Measurements from ENCODE around the gene ARHGAP40.
"Not testable (repeated sequence)": the region's sequence is repeated elsewhere in the genome, so short reads cannot be mapped to it uniquely, and the experiment has no call there.

ARHGAP40 gene

GRCh38 chr20:38585404-38586180 is 16.0 kb upstream of the ARHGAP40 start:
- DNase-seq: no peak
- in situ Hi-C loops (cut with HindIII; ENCODE audit: low pct_ligation_motif_present, low pct_unique_long_range_greater_than_20kb, low sequenced_read_pairs): no loop called here

- in situ Hi-C loops (cut with HindIII; ENCODE audit: low pct_ligation_motif_present, low pct_unique_long_range_greater_than_20kb, low sequenced_read_pairs): no loop called here
- DNase-seq: no peak
Measured at GRCh38 chr20:38586181-38586525, 15.5 kb upstream of the ARHGAP40 start.

- DNase-seq: no peak
- in situ Hi-C loops (cut with HindIII; ENCODE audit: low pct_ligation_motif_present, low pct_unique_long_range_greater_than_20kb, low sequenced_read_pairs): no loop called here
Measured at GRCh38 chr20:38588303-38588702, 13.3 kb upstream of the ARHGAP40 start.

GRCh38 chr20:38589351-38589750 is 12.3 kb upstream of the ARHGAP40 start:
- DNase-seq: no peak
- in situ Hi-C loops (cut with HindIII; ENCODE audit: low pct_ligation_motif_present, low pct_unique_long_range_greater_than_20kb, low sequenced_read_pairs): no loop called here

- in situ Hi-C loops (cut with HindIII; ENCODE audit: low pct_ligation_motif_present, low pct_unique_long_range_greater_than_20kb, low sequenced_read_pairs): no loop called here
- DNase-seq: no peak
Measured at GRCh38 chr20:38589967-38590675, 11.5 kb upstream of the ARHGAP40 start.

- DNase-seq: peak; percentile 15
- in situ Hi-C loops (cut with HindIII; ENCODE audit: low pct_ligation_motif_present, low pct_unique_long_range_greater_than_20kb, low sequenced_read_pairs): no loop called here
Measured at GRCh38 chr20:38590676-38591473, 10.7 kb upstream of the ARHGAP40 start.

GRCh38 chr20:38591474-38592410 is 9.9 kb upstream of the ARHGAP40 start:
- DNase-seq: no peak
- in situ Hi-C loops (cut with HindIII; ENCODE audit: low pct_ligation_motif_present, low pct_unique_long_range_greater_than_20kb, low sequenced_read_pairs): no loop called here

- in situ Hi-C loops (cut with HindIII; ENCODE audit: low pct_ligation_motif_present, low pct_unique_long_range_greater_than_20kb, low sequenced_read_pairs): not testable (repeated sequence)
- DNase-seq: peak; percentile 18
Measured at GRCh38 chr20:38592411-38592790, 9.2 kb upstream of the ARHGAP40 start.

- in situ Hi-C loops (cut with HindIII; ENCODE audit: low pct_ligation_motif_present, low pct_unique_long_range_greater_than_20kb, low sequenced_read_pairs); DNase-seq: not testable (repeated sequence)
Measured at GRCh38 chr20:38594281-38594680, 7.3 kb upstream of the ARHGAP40 start.

- DNase-seq; in situ Hi-C loops (cut with HindIII; ENCODE audit: low pct_ligation_motif_present, low pct_unique_long_range_greater_than_20kb, low sequenced_read_pairs): not testable (repeated sequence)
Measured at GRCh38 chr20:38595886-38596285, 5.7 kb upstream of the ARHGAP40 start.

GRCh38 chr20:38599410-38599882 is 2.2 kb upstream of the ARHGAP40 start:
- in situ Hi-C loops (cut with HindIII; ENCODE audit: low pct_ligation_motif_present, low pct_unique_long_range_greater_than_20kb, low sequenced_read_pairs): no loop called here
- peak; percentile 20 for DNase-seq

GRCh38 chr20:38600057-38600456 is 1.6 kb upstream of the ARHGAP40 start:
- DNase-seq: no peak
- in situ Hi-C loops (cut with HindIII; ENCODE audit: low pct_ligation_motif_present, low pct_unique_long_range_greater_than_20kb, low sequenced_read_pairs): no loop called here

GRCh38 chr20:38602185-38602581 is 574 bp downstream of the ARHGAP40 start:
- in situ Hi-C loops (cut with HindIII; ENCODE audit: low pct_ligation_motif_present, low pct_unique_long_range_greater_than_20kb, low sequenced_read_pairs): no loop called here
- no peak for DNase-seq

GRCh38 chr20:38603286-38603685 is 1.7 kb downstream of the ARHGAP40 start:
- no peak for DNase-seq
- in situ Hi-C loops (cut with HindIII; ENCODE audit: low pct_ligation_motif_present, low pct_unique_long_range_greater_than_20kb, low sequenced_read_pairs): no loop called here

- peak; percentile 60 for DNase-seq
Measured at GRCh38 chr20:38604873-38605303, 3.3 kb downstream of the ARHGAP40 start.

GRCh38 chr20:38607351-38607750 is 5.7 kb downstream of the ARHGAP40 start:
- in situ Hi-C loops (cut with HindIII; ENCODE audit: low pct_ligation_motif_present, low pct_unique_long_range_greater_than_20kb, low sequenced_read_pairs): no loop called here
- no peak for DNase-seq

More at GRCh38 chr20:38604873-38605303, 3.3 kb downstream of the ARHGAP40 start:
- in situ Hi-C loops (cut with HindIII; ENCODE audit: low pct_ligation_motif_present, low pct_unique_long_range_greater_than_20kb, low sequenced_read_pairs): no loop called here

- in situ Hi-C loops (cut with HindIII; ENCODE audit: low pct_ligation_motif_present, low pct_unique_long_range_greater_than_20kb, low sequenced_read_pairs): no loop called here
- no peak for DNase-seq
Measured at GRCh38 chr20:38608188-38608587, 6.6 kb downstream of the ARHGAP40 start.

- DNase-seq: no peak
- in situ Hi-C loops (cut with HindIII; ENCODE audit: low pct_ligation_motif_present, low pct_unique_long_range_greater_than_20kb, low sequenced_read_pairs): no loop called here
Measured at GRCh38 chr20:38609815-38610214, 8.2 kb downstream of the ARHGAP40 start.

Measured in ACHN (cell line).